Measurements from ENCODE around the gene HMGXB4. TPM values are rescaled to one million over a fixed set of nuclear protein-coding genes. Genes with fewer than 3 reads are reported as not detected.
A peak's percentile ranks its signal among the peaks of the same experiment; 100 is the strongest.

Gene HMGXB4
- polyA plus RNA-seq, 1 donor, result 13.7 TPM

- DNase-seq, result no peak
Observed at GRCh38 chr22:35311551-35311999, 54.3 kb downstream of the HMGXB4 start.

GRCh38 chr22:35312198-35313059 lies 55.1 kb downstream of the HMGXB4 start:
- DNase-seq, result no peak

- peak; percentile 25 for DNase-seq
Observed at GRCh38 chr22:35313311-35314121, 56.2 kb downstream of the HMGXB4 start.

- no peak for DNase-seq
Observed at GRCh38 chr22:35314161-35314942, 57.1 kb downstream of the HMGXB4 start.

GRCh38 chr22:35315141-35315854 lies 58.0 kb downstream of the HMGXB4 start:
- DNase-seq, result no peak

GRCh38 chr22:35315855-35316745 lies 58.8 kb downstream of the HMGXB4 start:
- DNase-seq, result no peak

GRCh38 chr22:35316751-35317150 lies 59.5 kb downstream of the HMGXB4 start:
- DNase-seq, result no peak

- DNase-seq, result no peak
Observed at GRCh38 chr22:35317680-35318290, 60.5 kb downstream of the HMGXB4 start.

- no peak for DNase-seq
Observed at GRCh38 chr22:35318346-35319215, 61.3 kb downstream of the HMGXB4 start.

GRCh38 chr22:35319244-35319985 lies 62.1 kb downstream of the HMGXB4 start:
- no peak for DNase-seq

- no peak for DNase-seq
Observed at GRCh38 chr22:35322126-35322525, 64.8 kb downstream of the HMGXB4 start.

GRCh38 chr22:35322893-35323292 lies 65.6 kb downstream of the HMGXB4 start:
- no peak for DNase-seq

- DNase-seq, result no peak
Observed at GRCh38 chr22:35323305-35323704, 66.0 kb downstream of the HMGXB4 start.

- no peak for DNase-seq
Observed at GRCh38 chr22:35324067-35324466, 66.8 kb downstream of the HMGXB4 start.

GRCh38 chr22:35324762-35325161 lies 67.5 kb downstream of the HMGXB4 start:
- no peak for DNase-seq

- DNase-seq, result no peak
Observed at GRCh38 chr22:35325209-35325608, 67.9 kb downstream of the HMGXB4 start.

- DNase-seq, result no peak
Observed at GRCh38 chr22:35326854-35327562, 69.7 kb downstream of the HMGXB4 start.

Measured in hindlimb muscle (tissue), 1 donor.